IgD-negative memory B cell (primary cell): ENCODE data around the gene CNTNAP2. TPM values are rescaled to one million over a fixed set of nuclear protein-coding genes. Genes with fewer than 3 reads are reported as not detected.

Experiments used
- H3K27ac Mint-ChIP-seq, 3 donors: one replicate each; pipeline ENCODE4 v1.8.0; 2020 to 2022; ENCODE audit warnings: mild to moderate bottlenecking in 3 of 3, mixed read lengths in 3 of 3, moderate library complexity in 1 of 3
- H3K27me3 Mint-ChIP-seq: one replicate; pipeline ENCODE4 v1.8.0; 2021; ENCODE audit warnings: mixed read lengths
- H3K36me3 Mint-ChIP-seq: one replicate; pipeline ENCODE4 v1.8.0; 2020; ENCODE audit warnings: mild to moderate bottlenecking, mixed read lengths
- H3K4me1 Mint-ChIP-seq, 3 donors: one replicate each; pipeline ENCODE4 v1.8.0; 2020 to 2022; ENCODE audit warnings: mixed read lengths in 3 of 3, mild to moderate bottlenecking in 1 of 3
- H3K4me3 Mint-ChIP-seq, 4 donors: one replicate each; pipeline ENCODE4 v1.8.0; 2020 to 2022; ENCODE audit warnings: mild to moderate bottlenecking in 4 of 4, mixed read lengths in 4 of 4, moderate library complexity in 3 of 4
- H3K9me3 Mint-ChIP-seq, 3 donors: one replicate each; pipeline ENCODE4 v1.8.0; 2020 to 2021; ENCODE audit warnings: mixed read lengths in 3 of 3, mild to moderate bottlenecking in 1 of 3
- polyA plus RNA-seq: library from polyadenylated mRNA; unstranded; fragments of 300-500 nt; fragmentation: Illumina TruSeq; gene quantifications from one replicate; pipeline ENCODE4 v1.2.3, GENCODE V29; 2021

Gene CNTNAP2
- polyA plus RNA-seq, 1 donor from 2014 or later, result 47.3 TPM

GRCh38 chr7:147363101-147363500 lies 1246.5 kb downstream of the CNTNAP2 start:
- peaks cover 0 to 3% (median 3%) of the 10 kb centered on the region in 3 donors for H3K9me3 Mint-ChIP-seq
- no peak overlapping the region for H3K4me3 Mint-ChIP-seq
- H3K36me3 Mint-ChIP-seq, result no peaks in the 10 kb centered on the region
- H3K4me1 Mint-ChIP-seq, result no peaks in the 10 kb centered on the region
- no peak overlapping the region for H3K27ac Mint-ChIP-seq
- H3K27me3 Mint-ChIP-seq, result no peaks in the 10 kb centered on the region

DNA sequence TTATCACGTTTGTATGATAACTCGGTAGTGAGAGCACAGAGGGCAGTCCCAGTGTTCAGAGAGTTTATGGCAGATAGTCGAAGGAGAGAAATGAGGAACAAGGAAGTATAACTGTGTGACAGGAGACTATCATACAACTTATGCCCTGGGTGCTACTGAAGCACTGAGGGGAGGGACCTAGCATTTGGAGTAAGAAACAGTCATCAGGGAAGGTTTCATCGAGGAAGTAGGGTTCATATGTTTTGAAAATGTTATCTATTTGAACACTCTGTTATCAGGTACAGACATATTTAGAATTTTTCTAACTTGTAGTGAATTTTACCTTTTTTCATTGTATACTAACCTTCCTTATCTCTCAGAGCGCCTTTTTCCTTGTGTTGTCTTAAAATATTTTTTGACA lies 1259.6 kb downstream of the CNTNAP2 start:
- Mint-ChIP-seq H3K4me1 (no peaks in the 10 kb centered on the region), H3K4me3 (no peak overlapping the region), H3K36me3 (no peaks in the 10 kb centered on the region), H3K9me3 (peaks cover 0 to 12% (median 4%) of the 10 kb centered on the region in 3 donors), H3K27me3 (no peaks in the 10 kb centered on the region), H3K27ac (no peak overlapping the region)

DNA sequence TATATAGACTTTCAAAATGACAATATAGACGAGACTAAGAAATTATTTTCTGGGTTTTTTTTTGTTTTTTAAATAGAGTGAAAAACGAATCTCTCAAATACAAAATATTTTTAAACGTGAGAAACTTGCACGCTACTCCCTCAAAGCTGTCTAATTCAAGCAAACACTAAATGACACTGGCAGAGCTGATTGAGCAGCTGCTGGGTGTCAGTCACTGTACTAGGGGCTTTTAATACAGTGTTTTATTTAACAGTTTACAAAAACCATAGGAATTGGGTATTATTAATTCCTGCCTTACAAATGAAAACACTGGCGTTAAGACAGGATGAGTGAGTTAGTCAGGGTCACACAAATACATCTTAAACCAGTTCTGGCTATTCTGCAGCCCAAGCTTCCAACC lies 1264.3 kb downstream of the CNTNAP2 start:
- H3K4me3 Mint-ChIP-seq, result no peak overlapping the region
- H3K36me3 Mint-ChIP-seq, result no peaks in the 10 kb centered on the region
- no peak overlapping the region for H3K27ac Mint-ChIP-seq
- H3K4me1 Mint-ChIP-seq, result no peaks in the 10 kb centered on the region
- H3K27me3 Mint-ChIP-seq, result no peaks in the 10 kb centered on the region
- peaks cover 6 to 11% (median 8%) of the 10 kb centered on the region in 3 donors for H3K9me3 Mint-ChIP-seq

DNA sequence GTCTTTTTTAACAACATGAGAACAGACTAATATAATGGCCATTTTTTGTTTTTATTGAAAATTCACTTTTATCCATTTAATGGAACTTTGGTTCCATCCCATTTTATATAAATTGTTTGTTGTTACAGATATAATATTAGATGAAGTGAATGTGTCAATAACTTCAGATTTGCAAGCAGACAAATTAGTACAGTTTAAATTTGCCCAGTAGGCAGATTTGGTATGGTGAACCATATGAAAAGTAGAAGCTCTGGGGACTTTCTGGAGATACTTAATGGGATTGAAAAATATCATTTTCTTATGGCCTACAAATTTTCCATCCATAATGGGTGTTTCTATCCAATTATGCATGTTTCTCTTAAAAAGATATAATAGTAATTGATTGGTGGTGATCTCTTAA lies 1277.7 kb downstream of the CNTNAP2 start:
- Mint-ChIP-seq H3K4me3 (no peak overlapping the region), H3K27ac (no peak overlapping the region), H3K27me3 (no peaks in the 10 kb centered on the region), H3K4me1 (no peaks in the 10 kb centered on the region), H3K9me3 (peaks cover 0 to 14% (median 6%) of the 10 kb centered on the region in 3 donors), H3K36me3 (no peaks in the 10 kb centered on the region)

- H3K27me3 Mint-ChIP-seq, result no peaks in the 10 kb centered on the region
- no peak overlapping the region for H3K27ac Mint-ChIP-seq
- H3K4me3 Mint-ChIP-seq, result no peak overlapping the region
- H3K4me1 Mint-ChIP-seq, result no peaks in the 10 kb centered on the region
- peaks cover 0 to 10% (median 4%) of the 10 kb centered on the region in 3 donors for H3K9me3 Mint-ChIP-seq
- no peaks in the 10 kb centered on the region for H3K36me3 Mint-ChIP-seq
Observed at GRCh38 chr7:147400221-147400689, 1283.7 kb downstream of the CNTNAP2 start.

- H3K9me3 Mint-ChIP-seq, result peaks cover 0 to 10% (median 4%) of the 10 kb centered on the region in 3 donors
- no peak overlapping the region for H3K4me3 Mint-ChIP-seq
- no peaks in the 10 kb centered on the region for H3K36me3 Mint-ChIP-seq
- H3K27ac Mint-ChIP-seq, result no peak overlapping the region
- no peaks in the 10 kb centered on the region for H3K4me1 Mint-ChIP-seq
- H3K27me3 Mint-ChIP-seq, result no peaks in the 10 kb centered on the region
Observed at GRCh38 chr7:147400925-147401324, 1284.3 kb downstream of the CNTNAP2 start.

GRCh38 chr7:147405621-147406020 lies 1289.0 kb downstream of the CNTNAP2 start:
- no peaks in the 10 kb centered on the region for H3K27me3 Mint-ChIP-seq
- peaks cover 5 to 21% (median 6%) of the 10 kb centered on the region in 3 donors for H3K9me3 Mint-ChIP-seq
- no peaks in the 10 kb centered on the region for H3K36me3 Mint-ChIP-seq
- H3K4me3 Mint-ChIP-seq, result no peak overlapping the region
- no peaks in the 10 kb centered on the region for H3K4me1 Mint-ChIP-seq
- no peak overlapping the region for H3K27ac Mint-ChIP-seq

- H3K27ac Mint-ChIP-seq, result no peak overlapping the region
- H3K27me3 Mint-ChIP-seq, result no peaks in the 10 kb centered on the region
- H3K4me3 Mint-ChIP-seq, result no peak overlapping the region
- no peaks in the 10 kb centered on the region for H3K4me1 Mint-ChIP-seq
- H3K9me3 Mint-ChIP-seq, result peaks cover 5 to 21% (median 6%) of the 10 kb centered on the region in 3 donors
- H3K36me3 Mint-ChIP-seq, result no peaks in the 10 kb centered on the region
Observed at GRCh38 chr7:147406521-147407135, 1290.0 kb downstream of the CNTNAP2 start.

DNA sequence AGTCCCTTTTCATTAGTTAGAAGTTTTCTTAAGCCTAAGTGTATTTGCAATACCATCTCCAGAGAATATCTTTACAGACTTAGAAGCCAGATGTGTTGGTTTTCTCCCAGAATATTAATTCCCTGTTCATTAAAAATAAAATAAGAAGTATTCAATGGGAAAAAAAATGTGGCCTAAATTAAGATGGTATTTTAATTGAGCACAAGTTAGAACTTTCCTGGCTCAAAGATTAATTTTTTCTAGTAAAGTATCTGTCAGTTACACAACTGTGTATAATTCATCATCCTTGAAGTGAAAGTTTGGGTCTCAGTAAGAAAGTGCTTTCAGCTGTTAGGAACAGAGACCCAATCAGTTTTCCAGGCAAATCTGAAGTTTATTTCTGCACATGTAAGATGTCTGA lies 1294.5 kb downstream of the CNTNAP2 start:
- H3K4me1 Mint-ChIP-seq, result no peaks in the 10 kb centered on the region
- no peak overlapping the region for H3K4me3 Mint-ChIP-seq
- H3K9me3 Mint-ChIP-seq, result peaks cover 5 to 31% (median 6%) of the 10 kb centered on the region in 3 donors
- no peaks in the 10 kb centered on the region for H3K27me3 Mint-ChIP-seq
- H3K36me3 Mint-ChIP-seq, result no peaks in the 10 kb centered on the region
- H3K27ac Mint-ChIP-seq, result no peak overlapping the region

DNA sequence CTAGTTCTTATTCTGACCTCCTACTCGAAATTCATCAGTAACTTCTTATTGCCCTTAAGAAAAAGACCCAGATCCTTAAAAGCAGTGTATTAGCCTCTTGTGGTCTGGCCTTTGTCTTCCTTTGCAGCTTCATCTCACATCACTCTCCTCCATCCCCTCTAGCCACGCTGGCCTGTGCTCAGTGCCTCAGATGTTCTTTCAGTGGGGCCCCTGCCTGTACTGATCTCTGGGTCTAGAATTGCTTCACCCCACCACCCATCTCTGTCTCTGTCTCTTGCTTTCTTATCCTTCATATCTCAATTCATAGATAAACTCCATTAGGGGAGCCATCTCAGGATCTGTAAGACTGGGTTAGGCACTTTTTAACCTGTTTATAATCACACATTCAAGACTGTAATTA lies 1295.5 kb downstream of the CNTNAP2 start:
- H3K4me3 Mint-ChIP-seq, result no peak overlapping the region
- H3K9me3 Mint-ChIP-seq, result peaks cover 5 to 27% (median 5%) of the 10 kb centered on the region in 3 donors
- H3K27ac Mint-ChIP-seq, result no peak overlapping the region
- H3K4me1 Mint-ChIP-seq, result no peaks in the 10 kb centered on the region
- H3K27me3 Mint-ChIP-seq, result no peaks in the 10 kb centered on the region
- H3K36me3 Mint-ChIP-seq, result no peaks in the 10 kb centered on the region

DNA sequence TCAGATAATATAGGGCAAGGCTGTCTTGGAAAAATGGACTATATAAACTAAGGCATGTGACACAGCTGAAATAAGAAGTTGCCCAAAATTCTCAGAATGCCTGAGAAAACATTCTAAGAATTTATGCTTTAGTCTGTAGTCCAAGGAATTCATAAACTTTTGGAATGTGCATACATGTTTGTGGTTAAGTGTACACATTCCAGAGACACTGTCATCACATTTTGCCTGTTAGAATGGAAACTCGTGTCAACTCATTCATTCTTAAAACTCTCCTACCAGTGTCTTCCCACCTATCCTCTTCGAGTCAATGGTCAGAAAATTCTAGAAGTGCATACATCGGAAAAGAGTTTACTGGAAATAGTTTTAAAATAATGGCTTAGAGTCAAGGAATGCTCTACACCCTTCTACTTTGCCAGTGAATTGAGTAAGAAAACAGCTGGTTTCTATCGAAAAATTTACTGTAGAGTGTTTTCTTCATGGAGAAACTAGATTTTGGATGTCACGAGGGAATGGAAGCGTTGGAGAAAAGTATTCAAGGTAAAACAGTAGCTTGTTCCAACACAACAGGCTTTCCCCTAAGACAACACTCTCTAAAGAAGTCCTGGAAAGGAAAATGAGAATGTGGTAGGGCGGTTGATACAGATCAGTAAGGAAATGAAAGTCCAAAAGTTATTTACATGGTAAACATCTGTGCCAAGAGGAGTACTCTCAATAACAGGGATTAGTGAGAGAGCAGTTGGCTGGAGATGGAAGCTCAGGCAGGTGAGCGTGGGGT lies 1296.4 kb downstream of the CNTNAP2 start:
- H3K27ac Mint-ChIP-seq, result no peak overlapping the region
- H3K27me3 Mint-ChIP-seq, result no peaks in the 10 kb centered on the region
- peaks cover 4 to 23% (median 4%) of the 10 kb centered on the region in 3 donors for H3K9me3 Mint-ChIP-seq
- H3K4me3 Mint-ChIP-seq, result no peak overlapping the region
- H3K36me3 Mint-ChIP-seq, result no peaks in the 10 kb centered on the region
- no peaks in the 10 kb centered on the region for H3K4me1 Mint-ChIP-seq

DNA sequence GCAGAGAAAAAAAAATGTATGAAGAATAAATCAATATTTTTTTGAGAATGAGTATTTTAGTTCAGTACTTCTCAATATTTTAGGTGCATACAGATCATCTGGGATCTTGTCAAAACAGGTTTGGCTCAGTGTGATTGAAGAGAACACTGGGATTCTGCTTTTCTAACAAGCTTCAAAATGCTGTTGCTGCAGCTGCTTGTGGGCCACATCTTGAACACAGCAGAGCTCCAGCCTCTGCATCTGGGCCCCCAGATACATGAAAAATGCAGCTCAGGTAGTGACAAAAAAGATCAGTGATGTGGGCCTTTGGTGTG lies 1296.9 kb downstream of the CNTNAP2 start:
- no peaks in the 10 kb centered on the region for H3K4me1 Mint-ChIP-seq
- no peak overlapping the region for H3K27ac Mint-ChIP-seq
- no peaks in the 10 kb centered on the region for H3K27me3 Mint-ChIP-seq
- H3K36me3 Mint-ChIP-seq, result no peaks in the 10 kb centered on the region
- H3K4me3 Mint-ChIP-seq, result no peak overlapping the region
- peaks cover 1 to 20% (median 4%) of the 10 kb centered on the region in 3 donors for H3K9me3 Mint-ChIP-seq

GRCh38 chr7:147415991-147416390 lies 1299.4 kb downstream of the CNTNAP2 start:
- Mint-ChIP-seq H3K9me3 (peaks cover 0 to 10% (median 0%) of the 10 kb centered on the region in 3 donors), H3K4me3 (no peak overlapping the region), H3K4me1 (no peaks in the 10 kb centered on the region), H3K36me3 (no peaks in the 10 kb centered on the region), H3K27me3 (no peaks in the 10 kb centered on the region), H3K27ac (no peak overlapping the region)

DNA sequence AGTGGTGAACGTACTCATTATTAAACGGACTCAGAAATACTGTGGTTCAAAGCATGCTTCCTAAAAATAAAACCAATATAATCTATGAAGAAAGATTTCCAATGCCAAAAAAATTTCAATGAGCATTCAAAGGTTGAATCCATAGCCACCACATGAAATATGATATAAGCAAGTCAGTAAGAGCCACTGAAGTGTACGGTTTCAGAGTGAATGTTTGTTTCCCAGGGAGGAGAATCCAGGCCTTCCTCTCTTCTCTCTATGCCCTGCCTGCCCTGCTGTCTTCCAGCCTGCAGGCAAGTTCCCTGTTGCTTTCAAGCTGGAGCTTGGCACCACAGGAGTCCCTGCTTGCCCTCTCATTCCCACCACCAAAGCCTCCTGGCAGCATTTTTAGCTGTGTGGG lies 1302.4 kb downstream of the CNTNAP2 start:
- Mint-ChIP-seq H3K27me3 (no peaks in the 10 kb centered on the region), H3K4me1 (no peaks in the 10 kb centered on the region), H3K4me3 (no peak overlapping the region), H3K9me3 (no peaks in the 10 kb centered on the region), H3K36me3 (no peaks in the 10 kb centered on the region), H3K27ac (no peak overlapping the region)

DNA sequence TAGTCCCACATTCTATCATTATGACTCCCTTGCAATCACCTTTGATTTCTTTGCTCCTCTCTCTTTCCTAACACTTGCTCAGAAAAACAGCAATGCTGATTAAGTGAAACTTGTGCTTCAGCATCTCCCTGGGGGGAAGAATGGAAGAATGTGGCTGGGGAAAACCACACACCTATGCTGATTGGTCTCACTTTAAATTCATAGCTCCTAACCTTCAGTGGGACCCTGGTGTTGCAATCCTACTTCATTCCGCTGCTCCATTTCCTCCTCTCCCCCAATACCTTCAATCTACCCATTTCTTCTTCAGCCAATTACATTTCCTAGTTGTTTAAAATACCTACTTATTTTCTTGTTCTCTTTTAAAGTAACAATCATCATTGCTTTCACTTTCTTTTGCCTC lies 1307.3 kb downstream of the CNTNAP2 start:
- Mint-ChIP-seq H3K9me3 (peaks cover 1 to 12% (median 2%) of the 10 kb centered on the region in 3 donors), H3K27ac (no peak overlapping the region), H3K4me3 (no peak overlapping the region), H3K36me3 (no peaks in the 10 kb centered on the region), H3K4me1 (no peaks in the 10 kb centered on the region), H3K27me3 (no peaks in the 10 kb centered on the region)

- Mint-ChIP-seq H3K27me3 (no peaks in the 10 kb centered on the region), H3K27ac (no peak overlapping the region), H3K9me3 (peaks cover 6 to 20% (median 12%) of the 10 kb centered on the region in 3 donors), H3K4me3 (no peak overlapping the region), H3K36me3 (no peaks in the 10 kb centered on the region), H3K4me1 (no peaks in the 10 kb centered on the region)
Observed at GRCh38 chr7:147428075-147428474, 1311.5 kb downstream of the CNTNAP2 start.
